Ovary (tissue), 9 donors: ENCODE data around the gene ADORA1. TPM values are rescaled to one million over a fixed set of nuclear protein-coding genes. Genes with fewer than 3 reads are reported as not detected.

Source experiments
- DNase-seq, 5 donors: peaks; one replicate each; pipeline ENCODE4 v3.0.0-alpha.2; 2019 to 2020
- H3K27ac ChIP-seq, 2 donors: fragments of 200-600 bp; one replicate each; pipeline versions ENCODE4 v1.5.1 to v1.8.0; 2019 to 2022
- H3K27me3 ChIP-seq: fragments of 200-600 bp; one replicate; pipeline ENCODE4 v1.8.0; 2022
- H3K36me3 ChIP-seq: fragments of 200-600 bp; sonication (generic); one replicate; pipeline ENCODE4 v1.5.1; 2019
- H3K4me1 ChIP-seq: one replicate; pipeline ENCODE4 v1.8.1; 2013; ENCODE audit warnings: mild to moderate bottlenecking, moderate library complexity; ENCODE audit not compliant: insufficient read depth
- H3K4me3 ChIP-seq: fragments of 200-600 bp; sonication (generic); one replicate; pipeline ENCODE4 v1.5.1; 2017
- H3K9me3 ChIP-seq, 2 donors: fragments of 200-600 bp in 1 of 2; sonication (generic) in 1 of 2; one replicate each; pipeline versions ENCODE4 v1.5.1 to v1.8.1; 2013 to 2019; ENCODE audit warnings: mild to moderate bottlenecking in 1 of 2, moderate library complexity in 1 of 2
- CTCF ChIP-seq, 3 donors: fragments of 450-650 bp in 2 of 3; fragments of 200-600 bp in 1 of 3; IDR thresholded peaks; one replicate each; pipeline versions ENCODE4 v1.5.1 to v1.8.0; 2016 to 2022; ENCODE audit warnings: antibody characterized with exemption in 3 of 3, mild to moderate bottlenecking in 1 of 3
- EP300 ChIP-seq: sonication (generic); formaldehyde crosslinking; IDR thresholded peaks from one replicate; pipeline ENCODE4 v1.6.1; 2017; ENCODE audit warnings: antibody characterized with exemption
- POLR2A ChIP-seq: fragments of 450-650 bp; IDR thresholded peaks from one replicate; pipeline ENCODE4 v1.6.1; 2017; ENCODE audit warnings: antibody characterized with exemption, mild to moderate bottlenecking, moderate library complexity
- WGBS, 3 donors: extraction: QIAGEN DNeasy Blood & Tissue Kit in 1 of 3; methylation state at CpG; one replicate each; pipeline versions ENCODE4 v1.1.5 to v1.1.7; 2013 to 2017; 5-methylcytosine and 5-hydroxymethylcytosine counted together
- intact Hi-C, 4 donors: fragments of 100-400 bp; cut with DNase I; formaldehyde crosslinking; loops; one replicate each; pipeline versions ENCODE4 v1.11.0 to v1.15.1; 2022 to 2023
- polyA plus RNA-seq, 2 donors: library from polyadenylated mRNA; stranded (reverse); fragments of 200-250 nt in 1 of 2; fragments of 350-450 nt in 1 of 2; fragmentation: Illumina TruSeq in 1 of 2; extraction: RNeasy Lipid Tissue Mini Kit (QIAGEN cat#74804) in 1 of 2; gene quantifications; one replicate each; pipeline ENCODE4 v1.2.3, GENCODE V29; 2013 to 2014
- total RNA-seq, 7 donors: library from RNA; depleted of rRNA in 2 of 7; stranded (reverse); fragments of >200 nt in 2 of 7; fragmentation: NEBNext Ultra II Directional in 3 of 7; extraction: Animal tissue kit (Norgen Biotek cat#: 25700) in 3 of 7; gene quantifications; one replicate each; pipeline versions ENCODE4 v1.1.0 to v1.2.4, GENCODE V29; 2016 to 2023
- donor health status: DM: no; HTN: no; CAD: no; lungs with moderate emphysema.
- donor health status: DM: no; HTN: no; CAD: no.
- donor health status: Bipolar disorder and iron deficiency.
- donor health status: DM: yes; HTN: yes; CAD: no.
- donor health status: DM: no; HTN: no; CAD: no.
- donor health status: DM: yes; HTN: yes; CAD: no.

The ADORA1 gene
- total and polyA plus RNA-seq, 9 donors, result 0.15 to 1.3 (median 0.60) TPM

- 88 to 94% (median 90%) methylated on average over 2 of the region's 2 CpGs for WGBS, 3 donors
Observed at GRCh38 chr1:203183828-203184227, 56.3 kb downstream of the ADORA1 start.

GRCh38 chr1:203184467-203184866 is 56.9 kb downstream of the ADORA1 start:
- Histone ChIP-seq H3K27ac (no peak overlapping the region), H3K4me1 (peaks cover 3% of the 10 kb centered on the region), H3K27me3 (no peaks in the 10 kb centered on the region), H3K9me3 (no peaks in the 10 kb centered on the region), H3K4me3 (no peak overlapping the region), H3K36me3 (no peaks in the 10 kb centered on the region)
- no peak for DNase-seq
- TF ChIP-seq CTCF (IDR thresholded peaks at IDR 0.05), result no peak
- no peak for TF ChIP-seq EP300
- TF ChIP-seq POLR2A, result no peak
- 68 to 73% (median 69%) methylated on average over 4 of the region's 4 CpGs for WGBS, 3 donors
- intact Hi-C loops, result no loop called here

More at GRCh38 chr1:203183828-203184227, 56.3 kb downstream of the ADORA1 start:
- TF ChIP-seq CTCF (IDR thresholded peaks at IDR 0.05) (no peak), EP300 (no peak), POLR2A (no peak)
- Histone ChIP-seq H3K4me1 (peaks cover 3% of the 10 kb centered on the region), H3K27ac (no peak overlapping the region), H3K9me3 (no peaks in the 10 kb centered on the region), H3K36me3 (no peaks in the 10 kb centered on the region), H3K27me3 (no peaks in the 10 kb centered on the region), H3K4me3 (no peak overlapping the region)
- no peak for DNase-seq
- intact Hi-C loops, result no loop called here

- H3K9me3 ChIP-seq, result no peaks in the 10 kb centered on the region
- intact Hi-C loops, result no loop called here
- TF ChIP-seq EP300 (no peak), POLR2A (no peak), CTCF (IDR thresholded peaks at IDR 0.05) (no peak)
- no peak overlapping the region for H3K27ac ChIP-seq
- H3K4me3 ChIP-seq, result no peak overlapping the region
- H3K4me1 ChIP-seq, result peaks cover 3% of the 10 kb centered on the region
- H3K27me3 ChIP-seq, result no peaks in the 10 kb centered on the region
- DNase-seq, result no peak
- no peaks in the 10 kb centered on the region for H3K36me3 ChIP-seq
- WGBS, 3 donors, result 83 to 96% (median 87%) methylated on average over 10 of the region's 10 CpGs
Observed at GRCh38 chr1:203185061-203185461, 57.5 kb downstream of the ADORA1 start.

GRCh38 chr1:203185585-203185984 is 58.1 kb downstream of the ADORA1 start:
- H3K27ac ChIP-seq, result no peak overlapping the region
- H3K27me3 ChIP-seq, result no peaks in the 10 kb centered on the region
- H3K4me1 ChIP-seq, result peaks cover 3% of the 10 kb centered on the region
- 90 to 94% (median 94%) methylated on average over 4 of the region's 4 CpGs for WGBS, 3 donors
- H3K4me3 ChIP-seq, result no peak overlapping the region
- DNase-seq, result no peak
- intact Hi-C loops, result no loop called here
- TF ChIP-seq CTCF (IDR thresholded peaks at IDR 0.05) (no peak), EP300 (no peak), POLR2A (no peak)
- H3K36me3 ChIP-seq, result no peaks in the 10 kb centered on the region
- no peaks in the 10 kb centered on the region for H3K9me3 ChIP-seq

GRCh38 chr1:203186091-203186445 is 58.5 kb downstream of the ADORA1 start:
- no peak overlapping the region for H3K27ac ChIP-seq
- TF ChIP-seq EP300 (no peak), POLR2A (no peak), CTCF (IDR thresholded peaks at IDR 0.05) (no peak)

More at GRCh38 chr1:203186091-203186445, 58.5 kb downstream of the ADORA1 start:
- WGBS, 3 donors, result 91 to 93% (median 92%) methylated on average over 5 of the region's 5 CpGs
- Histone ChIP-seq H3K27me3 (no peaks in the 10 kb centered on the region), H3K4me3 (no peak overlapping the region), H3K9me3 (no peaks in the 10 kb centered on the region), H3K4me1 (peaks cover 3% of the 10 kb centered on the region), H3K36me3 (no peaks in the 10 kb centered on the region)
- intact Hi-C loops, result no loop called here
- DNase-seq, result no peak
